GM19467 (cell line): ENCODE results near the gene FAM131C.

Experiments
- ATAC-seq: cut with Tn5 transposase; IDR thresholded peaks from one replicate; pipeline ENCODE4 v1.9.1; 2021; ENCODE audit warnings: mild to moderate bottlenecking, moderate library complexity; ENCODE audit not compliant: unreplicated experiment

Gene FAM131C

GRCh38 chr1:16073490-16074119 is at the start of gene FAM131C:
FAM131C (minus strand) TSS chr1:16073651; CDS start chr1:16073442, 209 bp downstream.
- ATAC-seq = no peak

GRCh38 chr1:16122916-16123315 is 49.5 kb upstream of the FAM131C start:
- no peak for ATAC-seq

- no peak for ATAC-seq
Measured at GRCh38 chr1:16122350-16122881, 49.0 kb upstream of the FAM131C start.

GRCh38 chr1:16120940-16121410 is 47.5 kb upstream of the FAM131C start:
- ATAC-seq = no peak

GRCh38 chr1:16120407-16120806 is 47.0 kb upstream of the FAM131C start:
- ATAC-seq = no peak

GRCh38 chr1:16119926-16120325 is 46.5 kb upstream of the FAM131C start:
- no peak for ATAC-seq

- no peak for ATAC-seq
Measured at GRCh38 chr1:16119504-16119903, 46.1 kb upstream of the FAM131C start.

- ATAC-seq = no peak
Measured at GRCh38 chr1:16118706-16119105, 45.3 kb upstream of the FAM131C start.

GRCh38 chr1:16117936-16118335 is 44.5 kb upstream of the FAM131C start:
- no peak for ATAC-seq

GRCh38 chr1:16117369-16117768 is 43.9 kb upstream of the FAM131C start:
- ATAC-seq = no peak

GRCh38 chr1:16116625-16117024 is 43.2 kb upstream of the FAM131C start:
- ATAC-seq = no peak

GRCh38 chr1:16116002-16116401 is 42.6 kb upstream of the FAM131C start:
- no peak for ATAC-seq

- no peak for ATAC-seq
Measured at GRCh38 chr1:16115468-16115983, 42.1 kb upstream of the FAM131C start.

- ATAC-seq = no peak
Measured at GRCh38 chr1:16114527-16115467, 41.3 kb upstream of the FAM131C start.

GRCh38 chr1:16112596-16113555 is 39.4 kb upstream of the FAM131C start:
- ATAC-seq = no peak

GRCh38 chr1:16111771-16112595 is 38.5 kb upstream of the FAM131C start:
- no peak for ATAC-seq

GRCh38 chr1:16110884-16111283 is 37.4 kb upstream of the FAM131C start:
- ATAC-seq = no peak

GRCh38 chr1:16110456-16110855 is 37.0 kb upstream of the FAM131C start:
- ATAC-seq = no peak

GRCh38 chr1:16109571-16109970 is 36.1 kb upstream of the FAM131C start:
- ATAC-seq = no peak
